HG03575 (cell line): ENCODE data around the gene CCDC183.
"Not testable (repeated sequence)": the region's sequence is repeated elsewhere in the genome, so short reads cannot be mapped to it uniquely, and the experiment has no call there.

ENCODE experiments used
- ATAC-seq: cut with Tn5 transposase; IDR thresholded peaks from one replicate; pipeline ENCODE4 v1.9.1; 2021; ENCODE audit not compliant: unreplicated experiment, insufficient number of reproducible peaks, low FRiP score; ENCODE audit errors: extremely low read depth

The CCDC183 gene

DNA sequence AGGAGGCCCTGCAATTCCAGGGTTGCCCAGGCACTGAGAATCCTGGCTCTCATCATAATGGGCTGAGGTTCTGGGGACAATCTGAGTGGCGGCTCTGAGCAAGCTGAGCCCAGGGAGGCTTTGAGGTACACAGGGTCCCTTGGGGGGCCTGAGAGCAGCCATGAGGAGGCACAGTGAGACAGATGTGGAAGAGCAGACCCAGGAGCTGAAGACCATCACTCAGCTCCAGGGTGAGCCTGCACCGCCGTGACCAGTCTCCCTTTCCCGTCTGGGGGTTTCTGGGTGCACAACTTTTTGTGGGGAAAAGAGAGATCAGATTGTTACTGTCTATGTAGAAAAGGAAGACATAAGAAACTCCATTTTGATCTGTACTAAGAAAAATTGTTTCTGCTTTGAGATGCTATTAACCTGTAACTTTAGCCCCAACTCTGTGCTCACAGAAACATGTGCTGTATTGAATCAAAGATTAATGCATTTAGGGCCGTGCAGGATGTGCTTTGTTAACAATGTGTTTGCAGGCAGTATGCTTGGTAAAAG is at the start of gene CCDC183:
CCDC183 (plus strand) TSS at position 101 of the 537 bp plus-strand sequence; CDS start at position 161, 60 bp downstream.
- ATAC-seq = no peak

GRCh38 chr9:136746621-136747020 is 49.5 kb upstream of the CCDC183 start:
- no peak for ATAC-seq

GRCh38 chr9:136747161-136748060 is 48.7 kb upstream of the CCDC183 start:
- no peak for ATAC-seq

- no peak for ATAC-seq
Measured at GRCh38 chr9:136748201-136748600, 47.9 kb upstream of the CCDC183 start, which contains the start of gene LCN6. LCN6 (minus strand) TSS chr9:136748525; CDS start chr9:136748483, 42 bp downstream.

GRCh38 chr9:136748666-136749611 is 47.2 kb upstream of the CCDC183 start:
- no peak for ATAC-seq

DNA sequence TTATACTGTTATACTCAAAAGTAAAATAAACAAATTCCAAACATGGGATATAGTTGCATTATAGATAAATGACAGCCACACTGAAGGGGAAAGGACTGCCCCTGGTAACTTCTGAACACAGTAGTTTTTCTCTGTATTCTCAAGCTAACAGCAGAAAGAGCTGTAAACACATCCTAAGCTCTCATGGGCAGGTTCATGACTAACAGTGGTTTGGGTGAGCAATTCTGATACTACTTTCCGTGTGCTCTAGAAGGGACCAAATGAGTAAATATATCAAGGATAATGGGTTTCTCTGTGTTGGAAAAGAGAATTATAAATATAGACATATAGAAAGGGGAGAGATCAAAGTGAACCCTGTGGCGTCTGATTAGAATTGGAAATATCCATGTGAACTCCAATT is 45.6 kb upstream of the CCDC183 start:
- ATAC-seq = no peak

DNA sequence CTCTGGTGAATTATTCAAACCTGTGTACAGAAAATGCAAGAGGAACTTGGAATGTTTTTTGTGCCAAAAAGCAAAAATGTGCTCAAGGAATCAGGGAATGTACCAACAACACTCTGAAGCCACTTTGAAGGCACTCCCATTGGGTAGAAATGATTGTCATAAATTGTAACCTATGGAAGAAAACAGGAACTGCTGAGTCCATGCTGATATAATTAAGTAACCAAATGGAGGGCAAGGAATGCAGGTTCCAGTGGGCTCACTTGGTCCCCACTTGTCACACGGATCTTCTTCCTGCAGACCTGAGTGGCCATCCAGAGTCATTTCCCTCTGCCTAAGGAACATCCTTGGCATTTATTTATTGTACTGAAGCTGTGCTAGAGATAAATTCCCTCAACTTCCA is 44.9 kb upstream of the CCDC183 start:
- ATAC-seq = no peak

DNA sequence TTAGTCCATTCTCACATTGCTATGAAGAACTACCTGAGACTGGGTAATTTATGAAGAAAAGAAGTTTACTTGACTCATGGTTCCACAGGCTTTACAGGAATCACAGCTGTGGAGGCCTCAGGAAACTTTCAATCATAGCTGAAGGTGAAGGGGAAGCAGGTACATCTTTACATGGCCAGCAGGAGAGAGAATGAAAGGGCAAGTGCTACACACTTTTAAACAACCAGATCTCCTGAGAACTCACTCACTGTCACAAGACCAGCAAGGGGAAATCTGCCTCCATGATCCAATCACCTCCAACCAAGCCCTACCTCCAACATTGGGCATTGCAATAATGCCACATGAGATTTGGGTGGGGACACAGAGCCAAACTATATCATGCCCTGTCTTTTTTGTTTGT is 44.3 kb upstream of the CCDC183 start:
- ATAC-seq = no peak

- ATAC-seq = no peak
Measured at GRCh38 chr9:136753371-136754058, 42.6 kb upstream of the CCDC183 start.

- ATAC-seq = no peak
Measured at GRCh38 chr9:136754059-136754572, 42.0 kb upstream of the CCDC183 start.

DNA sequence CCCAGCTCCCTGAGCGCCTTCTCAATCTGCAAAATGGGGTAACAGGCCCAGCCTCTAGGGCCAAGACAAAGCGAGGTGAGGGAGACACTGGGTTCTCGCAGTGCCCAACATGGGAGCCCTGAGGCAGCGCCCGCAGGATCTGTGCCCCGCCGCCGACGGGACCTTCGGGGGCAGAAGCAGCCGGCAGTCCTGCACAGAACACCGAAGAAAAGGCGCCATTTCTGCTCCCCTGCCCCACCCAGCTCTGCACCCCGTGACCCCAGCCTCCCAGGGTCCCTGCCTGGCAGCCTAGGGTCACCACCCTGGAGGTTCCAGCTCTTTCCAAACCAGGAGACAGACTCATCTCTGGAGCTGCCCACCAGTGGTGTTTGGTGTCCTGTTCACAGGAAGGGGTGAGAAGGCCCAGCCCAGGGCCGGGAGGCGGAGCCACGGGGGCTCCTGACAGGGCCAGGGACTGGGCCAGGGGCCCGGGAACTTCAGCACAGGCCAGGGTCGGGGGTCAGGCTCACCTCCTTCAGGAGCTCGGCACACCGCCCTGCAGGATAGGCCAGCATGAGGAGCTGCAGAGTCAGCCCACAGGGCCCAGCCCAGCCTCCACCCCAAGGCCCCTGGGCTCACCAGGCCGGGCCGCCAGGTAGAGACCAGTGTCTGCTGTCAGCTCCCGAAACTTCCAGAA is 41.4 kb upstream of the CCDC183 start:
- no peak for ATAC-seq

DNA sequence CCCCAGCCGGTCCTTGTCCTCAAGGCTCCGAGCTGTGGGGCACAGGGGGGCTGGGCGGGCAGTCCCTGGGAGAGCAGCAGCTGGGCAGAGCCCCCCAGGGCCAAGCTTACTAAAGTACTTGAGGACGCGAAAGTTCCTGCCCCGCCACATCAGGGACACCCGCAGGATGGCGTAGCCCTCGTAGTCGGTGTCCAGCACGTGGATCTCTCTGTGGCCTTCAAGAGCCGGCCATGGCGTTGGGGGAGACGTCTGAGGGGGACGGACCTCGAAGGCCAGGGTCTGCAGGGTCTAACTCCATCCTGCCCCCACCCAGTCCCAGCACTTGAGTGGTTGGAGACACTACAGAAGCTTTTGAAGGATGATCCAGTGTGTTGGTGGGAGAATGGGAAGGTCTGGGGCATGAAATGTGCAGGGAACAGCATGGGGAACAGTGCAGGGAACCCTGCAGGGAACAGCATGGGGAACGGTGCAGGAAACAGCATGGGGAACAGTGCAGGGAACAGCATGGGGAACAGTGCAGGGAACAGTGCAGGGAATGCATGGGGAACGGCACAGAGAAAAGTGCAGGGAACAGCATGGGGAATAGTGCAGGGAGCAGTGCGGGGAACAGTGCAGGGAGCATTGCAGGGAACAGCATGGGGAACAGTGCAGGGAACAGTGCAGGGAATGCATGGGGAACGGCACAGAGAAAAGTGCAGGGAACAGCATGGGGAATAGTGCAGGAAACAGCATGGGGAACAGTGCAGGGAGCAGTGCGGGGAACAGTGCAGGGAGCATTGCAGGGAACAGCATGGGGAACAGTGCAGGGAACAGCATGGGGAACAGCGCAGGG is 40.6 kb upstream of the CCDC183 start:
- ATAC-seq = not testable (repeated sequence)

DNA sequence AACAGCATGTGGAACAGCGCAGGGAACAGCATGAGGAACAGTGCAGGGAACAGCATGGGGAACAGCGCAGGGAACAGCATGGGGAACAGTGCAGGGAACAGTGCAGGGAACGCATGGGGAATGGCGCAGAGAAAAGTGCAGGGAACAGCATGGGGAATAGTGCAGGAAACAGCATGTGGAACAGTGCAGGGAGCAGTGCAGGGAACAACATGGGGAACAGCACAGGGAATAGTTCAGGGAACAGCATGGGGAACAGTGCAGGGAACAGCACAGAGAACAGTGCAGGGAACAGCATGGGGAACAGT is 40.1 kb upstream of the CCDC183 start:
- ATAC-seq = no peak

DNA sequence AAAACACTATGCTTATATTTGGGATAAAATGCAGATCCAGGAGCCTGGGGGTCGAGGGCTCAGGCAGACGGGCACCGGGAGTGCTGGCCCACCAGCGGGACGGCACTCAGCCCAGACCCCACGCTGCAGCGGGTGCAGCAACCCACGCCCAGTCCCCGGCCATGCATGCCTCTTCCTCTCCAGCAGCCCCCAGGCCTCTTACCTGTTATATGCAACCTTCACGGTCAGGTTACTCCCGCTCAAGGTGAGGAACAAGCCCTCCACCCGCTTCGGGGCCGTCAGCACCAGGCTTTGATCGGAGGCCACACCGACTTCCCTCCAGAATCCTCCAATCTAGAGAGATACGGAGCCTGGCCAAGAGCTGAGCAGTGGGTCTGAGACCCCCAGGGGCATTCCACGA is 39.3 kb upstream of the CCDC183 start:
- no peak for ATAC-seq

DNA sequence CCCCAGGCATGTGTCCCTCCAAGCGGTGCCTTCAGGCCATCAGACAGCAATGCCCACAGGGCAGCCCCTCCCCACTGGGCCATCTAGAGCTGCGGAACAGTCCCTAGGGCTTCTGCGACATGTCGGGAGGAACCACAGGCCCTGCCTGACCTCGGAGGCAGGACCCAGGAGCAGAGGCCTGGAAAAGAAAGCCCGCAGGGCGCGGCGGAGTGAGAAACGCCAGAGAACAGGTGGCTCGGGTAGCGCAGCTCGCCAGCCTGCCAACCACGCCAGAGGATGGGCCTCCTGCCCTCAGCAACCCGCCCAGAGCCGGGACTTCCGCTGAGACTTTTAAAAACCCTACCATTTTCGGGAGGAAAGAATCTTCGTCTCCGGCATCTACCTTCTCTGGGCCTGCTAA is 38.8 kb upstream of the CCDC183 start:
- no peak for ATAC-seq

GRCh38 chr9:136757751-136758140 is 38.4 kb upstream of the CCDC183 start:
- no peak for ATAC-seq

DNA sequence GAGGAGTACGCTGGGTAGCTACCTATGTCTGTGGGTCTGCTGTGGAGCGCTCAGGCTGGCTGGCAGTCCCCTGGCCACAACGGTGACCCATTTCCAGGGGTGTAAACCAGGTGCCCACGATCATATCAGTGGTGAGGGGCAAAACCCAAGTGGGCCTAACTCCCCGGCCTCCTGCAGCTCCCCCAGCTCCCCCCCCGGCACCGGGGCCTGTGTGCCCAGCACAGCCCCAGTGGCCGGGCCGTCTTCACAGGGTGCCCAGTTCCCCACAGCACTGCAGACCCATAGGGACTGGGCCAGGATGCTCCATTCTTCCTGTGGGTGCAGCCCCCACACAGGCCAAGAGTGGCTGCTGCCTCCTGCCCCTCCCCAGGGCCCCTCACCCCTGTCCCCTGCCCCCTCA is 37.1 kb upstream of the CCDC183 start:
- no peak for ATAC-seq
